Measurements from ENCODE around the gene NOS3.

The NOS3 gene

DNA sequence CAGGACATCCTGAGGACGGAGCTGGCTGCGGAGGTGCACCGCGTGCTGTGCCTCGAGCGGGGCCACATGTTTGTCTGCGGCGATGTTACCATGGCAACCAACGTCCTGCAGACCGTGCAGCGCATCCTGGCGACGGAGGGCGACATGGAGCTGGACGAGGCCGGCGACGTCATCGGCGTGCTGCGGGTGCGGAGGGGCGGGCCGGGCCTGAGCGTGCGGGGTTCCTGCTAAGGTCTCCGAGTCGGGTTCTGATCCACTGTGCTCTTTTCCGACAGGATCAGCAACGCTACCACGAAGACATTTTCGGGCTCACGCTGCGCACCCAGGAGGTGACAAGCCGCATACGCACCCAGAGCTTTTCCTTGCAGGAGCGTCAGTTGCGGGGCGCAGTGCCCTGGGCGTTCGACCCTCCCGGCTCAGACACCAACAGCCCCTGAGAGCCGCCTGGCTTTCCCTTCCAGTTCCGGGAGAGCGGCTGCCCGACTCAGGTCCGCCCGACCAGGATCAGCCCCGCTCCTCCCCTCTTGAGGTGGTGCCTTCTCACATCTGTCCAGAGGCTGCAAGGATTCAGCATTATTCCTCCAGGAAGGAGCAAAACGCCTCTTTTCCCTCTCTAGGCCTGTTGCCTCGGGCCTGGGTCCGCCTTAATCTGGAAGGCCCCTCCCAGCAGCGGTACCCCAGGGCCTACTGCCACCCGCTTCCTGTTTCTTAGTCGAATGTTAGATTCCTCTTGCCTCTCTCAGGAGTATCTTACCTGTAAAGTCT, 23.1 kb downstream of the NOS3 start:
- peak overlapping the region; percentile 36 for H3K4me3 ChIP-seq (ENCODE audit: control insufficient read depth, low read depth, low read length)
- TF ChIP-seq CTCF (conservative IDR thresholded peaks at IDR 0.05; ENCODE audit: control insufficient read depth, insufficient read depth, low read depth, low read length): no peak
- DNase-seq (ENCODE audit: low read depth): peak; percentile 67

DNA sequence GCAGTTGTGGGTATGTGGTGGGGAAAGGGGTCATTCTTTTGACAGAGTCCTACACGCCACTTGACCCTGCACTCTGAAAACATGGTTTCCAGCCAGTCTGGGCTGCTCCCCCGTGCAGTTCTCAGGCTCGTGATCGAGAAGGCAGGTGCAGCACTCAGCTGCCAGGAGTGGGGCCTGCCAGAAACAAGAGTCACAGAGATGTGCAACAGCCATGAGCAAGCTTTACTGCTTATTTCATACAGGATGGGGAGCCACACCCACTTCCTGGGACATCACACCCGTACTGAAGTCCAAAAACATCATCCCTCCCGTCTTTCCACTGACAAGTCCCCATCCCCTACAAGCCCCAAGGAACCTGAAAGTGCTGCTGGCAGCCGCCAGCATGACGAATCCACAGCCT, 24.1 kb downstream of the NOS3 start:
- peak; percentile 36 for DNase-seq (ENCODE audit: low read depth)
- TF ChIP-seq CTCF (conservative IDR thresholded peaks at IDR 0.05; ENCODE audit: control insufficient read depth, insufficient read depth, low read depth, low read length): no peak
- H3K4me3 ChIP-seq (ENCODE audit: control insufficient read depth, low read depth, low read length): no peak overlapping the region

GRCh38 chr7:151015967-151016366, 25.1 kb downstream of the NOS3 start:
- TF ChIP-seq CTCF (conservative IDR thresholded peaks at IDR 0.05; ENCODE audit: control insufficient read depth, insufficient read depth, low read depth, low read length): no peak
- DNase-seq (ENCODE audit: low read depth): no peak
- no peak overlapping the region for H3K4me3 ChIP-seq (ENCODE audit: control insufficient read depth, low read depth, low read length)

DNA sequence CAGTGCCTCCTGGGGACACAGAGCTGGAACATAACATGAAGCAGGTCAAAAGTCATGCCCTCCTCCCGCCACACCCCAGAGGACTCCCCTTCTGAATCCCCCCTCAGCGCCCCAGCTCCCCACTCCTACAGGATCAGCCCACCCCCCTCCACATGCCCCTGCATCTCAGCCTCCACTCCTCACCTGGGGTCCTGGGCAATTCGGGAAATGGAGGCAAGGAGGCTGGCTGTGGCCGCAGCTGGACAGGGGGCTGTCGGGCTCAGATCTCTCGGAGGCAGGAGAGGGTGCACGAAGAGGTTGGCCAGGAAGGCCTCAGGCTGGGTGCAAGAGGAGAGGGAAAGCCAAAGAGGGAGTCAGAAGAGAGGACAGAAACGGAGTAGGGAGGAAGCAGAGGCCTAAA, 25.7 kb downstream of the NOS3 start:
- DNase-seq (ENCODE audit: low read depth): no peak
- H3K4me3 ChIP-seq (ENCODE audit: control insufficient read depth, low read depth, low read length): no peak overlapping the region
- TF ChIP-seq CTCF (conservative IDR thresholded peaks at IDR 0.05; ENCODE audit: control insufficient read depth, insufficient read depth, low read depth, low read length): no peak

- no peak for TF ChIP-seq CTCF (conservative IDR thresholded peaks at IDR 0.05; ENCODE audit: control insufficient read depth, insufficient read depth, low read depth, low read length)
- no peak for DNase-seq (ENCODE audit: low read depth)
- no peak overlapping the region for H3K4me3 ChIP-seq (ENCODE audit: control insufficient read depth, low read depth, low read length)
These were observed 26.1 kb downstream of the NOS3 start for GRCh38 chr7:151016942-151017341.

- no peak overlapping the region for H3K4me3 ChIP-seq (ENCODE audit: control insufficient read depth, low read depth, low read length)
- TF ChIP-seq CTCF (conservative IDR thresholded peaks at IDR 0.05; ENCODE audit: control insufficient read depth, insufficient read depth, low read depth, low read length): no peak
These were observed 26.6 kb downstream of the NOS3 start for GRCh38 chr7:151017370-151017952.

More at GRCh38 chr7:151017370-151017952, 26.6 kb downstream of the NOS3 start:
- DNase-seq (ENCODE audit: low read depth): no peak
